ENCODE measurements around the gene COL13A1.

Gene COL13A1

DNA sequence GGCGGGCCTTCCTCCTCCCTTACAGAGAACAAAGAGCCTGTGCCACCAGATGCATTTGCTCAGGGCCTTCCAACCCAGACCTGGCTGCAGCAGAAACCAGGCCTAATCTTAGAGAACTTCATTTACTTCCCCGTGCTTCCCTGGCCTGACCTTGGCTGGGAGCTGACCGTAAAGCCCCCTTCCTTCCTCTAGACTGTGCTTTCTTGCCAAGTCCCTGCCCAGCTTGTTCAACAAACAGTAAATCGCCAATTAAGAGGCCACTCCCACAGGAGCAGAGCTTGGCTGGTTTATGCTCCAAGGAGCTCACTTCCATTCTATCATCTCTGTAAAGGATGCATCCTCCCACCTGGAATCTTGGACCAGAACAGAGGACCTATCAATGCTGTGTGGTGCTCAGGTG lies 110.9 kb downstream of the COL13A1 start:
- no peak for DNase-seq

DNA sequence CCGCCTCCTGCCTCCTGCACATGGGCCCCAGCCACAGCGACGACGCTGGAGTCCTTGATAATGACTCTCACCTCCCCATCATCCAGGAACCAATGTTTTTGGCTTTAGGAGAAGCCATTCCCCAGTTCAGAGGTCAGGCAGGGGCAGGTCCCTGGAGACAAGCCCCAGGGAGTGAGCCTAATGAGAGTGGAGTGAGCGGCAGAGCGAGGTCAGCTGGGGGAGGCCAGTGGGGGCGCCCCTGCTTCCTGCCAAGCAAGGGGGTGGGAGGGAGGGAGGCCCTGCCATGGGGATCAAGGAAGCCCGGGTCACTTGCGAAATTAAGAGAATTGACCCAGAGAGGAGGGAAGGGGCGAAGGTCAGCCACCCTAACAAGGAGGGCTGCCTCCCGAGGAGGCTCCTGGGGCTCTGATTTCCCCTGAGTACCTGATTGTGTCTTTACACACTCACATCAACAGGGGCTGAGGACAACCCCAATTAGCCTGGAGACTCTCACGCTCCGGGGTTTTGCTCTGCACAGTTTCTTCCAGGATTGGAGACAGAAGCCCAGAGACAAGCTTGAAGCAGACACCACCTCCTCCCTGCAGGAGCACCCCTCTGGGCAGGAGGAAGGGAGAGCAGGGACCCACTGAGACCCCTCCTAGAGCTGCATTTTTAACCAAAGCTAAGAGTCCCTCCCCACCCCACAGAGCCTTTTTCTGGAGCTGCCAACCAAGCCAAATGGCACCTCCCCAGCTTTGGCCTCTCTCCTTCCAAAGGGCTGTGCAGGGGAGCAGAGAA lies 112.1 kb downstream of the COL13A1 start:
- DNase-seq: no peak

DNA sequence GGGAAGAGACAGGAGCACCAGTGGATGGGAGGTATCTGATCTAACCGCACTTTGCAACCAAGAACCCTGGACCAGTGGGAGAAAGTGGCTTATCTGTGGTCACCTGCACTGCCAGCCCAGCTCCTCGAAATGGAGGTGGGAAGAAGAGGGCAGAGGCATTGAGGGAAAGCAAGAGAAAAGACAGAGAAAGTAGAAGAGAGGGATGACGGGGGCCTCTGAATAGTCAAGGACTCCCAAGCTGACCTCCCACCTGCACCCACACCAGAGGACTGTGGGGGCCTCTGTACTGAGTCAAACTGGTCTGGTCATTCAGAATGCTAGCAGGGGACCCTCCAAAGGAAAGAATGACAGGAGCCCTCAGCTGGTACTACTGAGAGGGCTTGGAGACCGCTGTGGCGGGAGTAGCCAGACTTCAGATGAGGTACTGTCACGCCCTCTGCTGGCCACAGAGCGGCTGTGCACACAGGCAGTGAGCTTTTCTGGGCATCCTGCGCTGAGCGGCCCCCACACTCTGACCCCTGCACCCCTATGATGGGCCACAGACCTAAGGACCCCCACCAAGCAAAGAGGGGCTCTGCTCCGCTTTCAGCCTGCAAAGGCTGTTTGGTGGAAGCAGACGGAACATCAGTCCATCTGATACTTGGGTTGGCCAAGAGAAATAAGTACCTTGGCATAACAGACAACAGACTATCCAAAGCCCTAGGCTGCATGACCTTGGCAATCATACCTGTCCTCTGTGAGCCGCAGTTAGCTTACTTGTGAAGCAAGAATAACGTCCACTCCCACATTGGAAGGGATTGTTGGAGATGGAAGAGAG lies 112.9 kb downstream of the COL13A1 start:
- DNase-seq: peak; percentile 57

DNA sequence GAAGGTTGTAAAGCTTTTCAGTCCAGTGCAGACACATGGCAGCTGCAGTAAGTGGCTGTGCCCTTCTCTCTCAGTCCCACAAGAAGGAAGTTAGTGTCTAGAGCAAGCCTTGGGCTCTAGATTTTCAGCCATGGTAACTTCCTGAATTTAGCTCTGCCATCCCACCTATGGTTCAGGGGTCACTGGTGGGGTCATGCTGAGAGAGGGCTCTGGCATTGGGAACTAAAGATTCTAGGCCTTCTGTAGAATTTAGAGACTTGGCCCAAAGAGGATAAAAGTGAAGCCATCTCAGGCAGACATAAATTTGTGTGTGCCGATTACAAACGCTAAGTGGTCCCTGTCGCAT lies 113.5 kb downstream of the COL13A1 start:
- DNase-seq: no peak

DNA sequence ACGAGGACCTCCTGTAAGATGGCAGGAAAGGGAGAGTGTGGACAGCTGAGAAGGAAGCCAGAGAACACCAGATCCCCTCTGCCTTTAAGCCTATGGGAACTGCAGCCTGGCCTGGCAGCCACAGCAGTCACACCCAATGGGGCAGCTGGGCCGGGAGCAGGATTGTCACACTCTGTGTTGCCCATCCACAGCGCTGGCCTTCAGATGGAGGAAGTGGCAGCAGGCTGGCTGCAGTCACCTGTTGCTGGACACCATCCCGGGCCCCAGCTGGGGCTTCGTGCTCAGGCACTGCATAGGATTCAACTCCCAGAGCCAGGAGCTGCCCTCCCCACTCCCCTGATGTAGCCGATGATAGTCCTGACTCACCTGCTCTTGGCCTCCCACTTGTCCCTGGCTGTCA lies 114.4 kb downstream of the COL13A1 start:
- DNase-seq: no peak

DNA sequence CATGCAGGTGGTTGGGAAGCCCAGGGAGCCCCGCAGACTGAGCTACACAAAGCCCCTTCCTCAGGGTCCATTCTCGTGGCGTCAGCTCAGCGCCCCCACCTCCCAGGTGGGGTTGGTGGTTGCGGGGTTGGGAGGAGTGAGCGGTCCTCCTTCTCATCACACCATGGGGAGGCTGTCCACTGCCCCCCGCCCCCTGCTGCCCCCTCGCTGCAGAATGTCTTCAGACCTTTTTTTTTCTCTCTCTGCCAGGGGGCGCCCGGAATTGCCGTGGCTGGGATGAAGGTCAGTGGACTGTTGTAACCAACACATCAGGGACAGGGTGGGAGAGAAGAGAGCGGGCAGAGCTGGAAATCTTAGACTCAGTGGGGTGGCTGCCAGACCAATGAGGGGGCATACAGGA lies 116.3 kb downstream of the COL13A1 start:
- no peak for DNase-seq

DNA sequence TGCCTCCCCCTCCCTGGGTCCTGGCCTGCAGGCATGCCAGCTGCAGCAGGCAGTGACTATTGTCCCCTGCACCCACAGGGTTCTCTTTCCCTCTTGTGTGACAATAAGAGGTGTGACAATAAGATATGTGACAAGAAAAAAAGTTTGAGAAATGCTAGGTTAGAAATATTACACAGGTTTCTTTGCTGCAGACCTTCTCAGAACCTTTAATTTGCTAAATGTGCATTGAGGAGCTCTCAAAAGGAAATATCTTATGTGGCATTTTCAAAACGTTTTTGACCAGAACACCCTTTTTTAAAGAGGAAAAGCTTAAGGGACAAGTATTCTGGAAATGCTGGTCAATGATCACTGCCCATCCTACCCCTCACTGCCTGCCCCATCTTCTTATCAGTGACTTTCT lies 117.5 kb downstream of the COL13A1 start:
- no peak for DNase-seq

DNA sequence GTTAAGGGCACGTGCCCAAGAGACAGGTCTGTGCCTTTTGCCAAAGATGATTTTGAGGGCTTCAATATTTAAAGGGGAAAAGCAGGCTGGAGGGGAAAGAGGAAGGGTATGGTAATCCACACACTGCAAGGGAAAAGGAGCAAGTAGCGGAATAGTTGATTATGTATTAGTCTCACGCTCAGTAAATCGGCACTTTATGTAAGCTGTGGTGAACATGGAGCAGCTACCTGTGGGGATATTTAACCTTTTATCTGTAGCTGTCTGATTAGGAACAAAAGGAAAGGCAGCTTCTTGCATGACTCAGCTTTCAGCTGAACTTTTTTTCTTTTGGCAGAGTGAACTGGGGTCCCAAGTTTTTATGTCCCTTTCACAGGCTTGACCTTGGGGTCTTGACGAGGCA lies 123.4 kb downstream of the COL13A1 start:
- DNase-seq: no peak

GRCh38 chr10:69928339-69928738 lies 126.6 kb downstream of the COL13A1 start:
- no peak for DNase-seq

- no peak for DNase-seq
These were observed 127.9 kb downstream of the COL13A1 start for GRCh38 chr10:69929575-69929974.

- DNase-seq: no peak
These were observed 133.1 kb downstream of the COL13A1 start for GRCh38 chr10:69934768-69935167.

- no peak for DNase-seq
These were observed 134.4 kb downstream of the COL13A1 start for GRCh38 chr10:69936091-69936490.

GRCh38 chr10:69938541-69938991 lies 136.9 kb downstream of the COL13A1 start:
- DNase-seq: no peak

DNA sequence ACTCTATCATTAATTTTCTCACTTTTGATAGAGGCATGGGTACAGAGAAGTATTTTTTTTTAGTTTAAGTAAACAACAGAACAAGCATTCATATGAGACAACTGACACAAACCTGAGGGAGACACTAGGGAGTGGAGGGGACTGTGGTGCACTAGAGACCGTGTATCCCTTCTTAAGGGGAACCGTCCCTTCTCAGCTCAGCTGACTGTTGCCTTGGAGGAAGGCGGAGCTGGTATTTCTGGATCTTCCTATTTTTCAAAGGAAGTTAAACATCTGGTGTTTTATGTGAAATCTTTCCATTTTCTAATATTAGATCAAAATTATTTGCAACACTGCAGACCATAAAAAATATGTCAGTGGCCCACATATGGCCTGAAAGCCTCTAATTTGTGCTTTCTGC lies 137.4 kb downstream of the COL13A1 start:
- DNase-seq: no peak

- no peak for DNase-seq
These were observed 137.8 kb downstream of the COL13A1 start for GRCh38 chr10:69939481-69939880.

DNA sequence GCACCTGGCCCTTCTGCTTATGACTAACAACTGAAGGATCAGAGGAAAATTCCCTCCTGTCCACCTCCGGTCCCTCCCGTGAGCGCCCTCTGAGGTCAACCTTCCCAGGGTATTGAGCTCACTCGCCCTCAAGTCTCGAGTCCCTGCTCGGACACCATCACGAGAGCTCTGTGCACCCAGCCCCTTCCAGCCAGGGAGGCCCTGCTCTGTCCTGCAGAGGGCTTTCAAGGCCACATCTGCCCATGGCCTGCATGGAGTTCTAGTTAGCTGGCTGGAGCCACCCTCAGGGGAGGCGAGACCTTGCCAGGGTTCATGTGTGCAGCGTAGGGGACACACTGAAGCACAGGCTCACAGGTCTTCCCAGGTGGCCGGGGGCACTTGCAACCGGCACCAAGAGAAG lies 140.0 kb downstream of the COL13A1 start:
- DNase-seq: no peak

- DNase-seq: no peak
These were observed 141.7 kb downstream of the COL13A1 start for GRCh38 chr10:69943292-69943820.

GRCh38 chr10:69944761-69945160 lies 143.1 kb downstream of the COL13A1 start:
- no peak for DNase-seq

DNA sequence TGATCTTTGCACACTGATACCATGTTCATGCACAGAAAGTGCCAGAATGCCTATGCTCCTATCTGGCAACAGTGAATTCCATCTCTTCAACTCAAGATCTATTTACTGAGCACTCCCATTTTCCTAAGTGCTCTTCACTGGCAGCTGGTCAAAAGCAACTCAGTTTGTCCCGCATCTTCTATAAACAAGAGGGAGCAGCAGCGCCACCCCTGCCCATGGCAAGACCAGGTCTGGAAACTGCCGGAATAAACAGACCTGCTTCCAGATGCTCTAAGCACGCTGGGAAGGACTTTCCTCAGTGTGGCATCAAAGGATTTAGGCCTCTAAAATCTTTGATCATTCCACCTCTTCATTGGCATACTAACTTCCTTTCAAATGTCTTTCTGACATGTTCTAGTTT lies 146.6 kb downstream of the COL13A1 start:
- DNase-seq: no peak

DNA sequence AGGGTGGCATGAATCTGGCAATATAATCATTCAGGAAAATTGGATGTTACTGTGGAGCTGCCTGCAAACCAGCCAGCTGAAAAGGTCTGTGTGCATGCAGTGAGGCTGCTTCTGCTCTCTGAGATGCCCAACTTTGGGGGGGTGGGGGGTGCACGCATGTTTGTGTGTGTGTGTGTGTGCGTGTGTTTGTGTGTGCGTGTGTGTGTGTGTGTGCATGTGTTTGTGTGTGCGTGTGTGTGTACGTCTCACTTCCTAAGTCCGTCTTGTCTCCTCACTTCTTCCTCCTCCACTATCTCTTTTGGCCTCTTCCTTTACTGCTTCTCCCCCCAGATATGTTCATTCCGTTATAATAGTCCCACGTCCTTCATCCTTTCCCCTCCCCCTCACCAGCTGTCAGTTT lies 148.1 kb downstream of the COL13A1 start:
- DNase-seq: no peak

GRCh38 chr10:69951658-69952057 lies 150.0 kb downstream of the COL13A1 start:
- no peak for DNase-seq

GRCh38 chr10:69952069-69952800 lies 150.5 kb downstream of the COL13A1 start:
- no peak for DNase-seq

DNA sequence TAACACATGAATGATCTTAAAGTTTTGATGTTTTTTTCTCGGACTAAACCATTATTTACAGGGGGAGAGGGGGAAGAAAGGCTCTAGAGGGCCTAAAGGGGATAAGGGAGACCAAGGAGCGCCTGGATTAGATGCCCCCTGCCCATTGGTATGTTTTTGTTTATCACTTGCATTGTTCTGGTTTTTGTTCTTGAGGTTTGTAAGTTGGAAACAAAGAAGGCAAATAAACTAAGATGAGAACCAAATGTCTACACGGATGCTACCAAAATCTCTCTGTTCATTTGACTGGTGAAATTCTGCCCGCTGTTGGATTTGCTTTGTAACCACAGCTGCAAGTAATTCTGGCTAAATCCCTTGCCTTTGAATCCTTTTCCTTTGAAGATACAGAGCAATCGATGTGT lies 151.1 kb downstream of the COL13A1 start:
- peak; percentile 52 for DNase-seq

All from fibroblast of skin of abdomen (primary cell).